Measurements from ENCODE around the gene GRK4. TPM values are rescaled to one million over a fixed set of nuclear protein-coding genes. Genes with fewer than 3 reads are reported as not detected.

GRK4 gene
- total and polyA plus RNA-seq, 10 of the 15 experiments (the other 5 are each of a cell fraction or from before 2014, with no cell fraction given), result 1.1 to 4.0 (median 2.5) TPM

- TF ChIP-seq BCL3 (IDR thresholded peaks at IDR 0.05; ENCODE audit: borderline replicate concordance, insufficient read depth, low read depth, low read length, poor library complexity, severe bottlenecking) (peak; percentile 26), CHD1 (IDR thresholded peaks at IDR 0.05; ENCODE audit: low read depth, low read length) (no peak), E2F4 (IDR thresholded peaks at IDR 0.05; ENCODE audit: low read depth, low read length) (no peak), NR2C1 (IDR thresholded peaks at IDR 0.05) (peak; percentile 56; the same call in 1 of the 2 replicates), RELA (IDR thresholded peaks at IDR 0.05; ENCODE audit: borderline replicate concordance, partially characterized antibody) (no peak), SP1 (IDR thresholded peaks at IDR 0.05; ENCODE audit: low read depth, low read length) (peak; percentile 84), CBX3 (IDR thresholded peaks at IDR 0.05; ENCODE audit: borderline replicate concordance, low read depth) (no peak), BRCA1 (IDR thresholded peaks at IDR 0.05; ENCODE audit: low read depth, low read length) (no peak), E4F1 (IDR thresholded peaks at IDR 0.05; ENCODE audit: borderline replicate concordance, partially characterized antibody) (peak; percentile 23), SMAD5 (IDR thresholded peaks at IDR 0.05; ENCODE audit: low read depth) (peak; percentile 70; the same call in 1 of the 2 replicates), NR2F1 (conservative IDR thresholded peaks at IDR 0.05) (peak; percentile 49), PAX5 (IDR thresholded peaks at IDR 0.05; ENCODE audit: borderline replicate concordance, low read depth, low read length) (peak; percentile 56; the same call in 1 of the 2 replicates), NKRF (conservative IDR thresholded peaks at IDR 0.05) (peak; percentile 87), HCFC1 (IDR thresholded peaks at IDR 0.05; ENCODE audit: low read length) (peak; percentile 50; the same call in 1 of the 2 replicates), RB1 (IDR thresholded peaks at IDR 0.05; ENCODE audit: borderline replicate concordance) (peak; percentile 83; the same call in 1 of the 2 replicates), JUND (IDR thresholded peaks at IDR 0.05; ENCODE audit: low read depth, low read length) (peak; percentile 17; the same call in 1 of the 2 replicates), MXI1 (IDR thresholded peaks at IDR 0.05; ENCODE audit: low read depth, low read length) (peak; percentile 87), RCOR1 (conservative IDR thresholded peaks at IDR 0.05; ENCODE audit: low read depth, low read length) (no peak)
Observed at GRCh38 chr4:2934813-2935761, 28.3 kb upstream of the GRK4 start (continued).
